H1 (cell line): ENCODE measurements around the gene METRN. TPM values are rescaled to one million over a fixed set of nuclear protein-coding genes. Genes with fewer than 3 reads are reported as not detected.

ENCODE experiments used
- CTCF ChIA-PET: fragments of 300-600 bp; sonication (Branson Sonifier 250); formaldehyde crosslinking; loops from one replicate; lab custom pipeline; 2021; ENCODE audit not compliant: partially characterized antibody; lab: Charles Lee
- POLR2A ChIA-PET: fragments of 300-600 bp; sonication (Branson Sonifier 250); formaldehyde crosslinking; loops from one replicate; lab custom pipeline; 2021; ENCODE audit warnings: inconsistent platforms; ENCODE audit not compliant: partially characterized antibody; lab: Charles Lee
- DNase-seq, 2 experiments: peaks; one replicate each; pipeline versions ENCODE4 v3.0.0 to v3.0.0-alpha.2; 2010 to 2022; ENCODE audit warnings: low spot score in 2 of 2, low read depth in 1 of 2, mixed read lengths in 1 of 2
- FAIRE-seq: peaks from 2 replicates; lab custom pipeline; 2011; peaks lifted over from hg19 to GRCh38; lab: Jason Lieb, UNC
- H2AFZ ChIP-seq: 2 replicates; pipeline ENCODE4 v1.8.1; 2012; ENCODE audit warnings: low read length, inconsistent platforms
- H2AK5ac ChIP-seq: 2 replicates; pipeline ENCODE4 v1.6.1; 2013; ENCODE audit warnings: low read depth, low read length
- H2BK120ac ChIP-seq: replicated peaks from 2 replicates; pipeline ENCODE3; 2013; ENCODE audit warnings: low read depth, low read length, inconsistent platforms
- H2BK12ac ChIP-seq: 2 replicates; pipeline ENCODE4 v1.6.1; 2013; ENCODE audit warnings: low read depth, low read length
- H2BK15ac ChIP-seq: 2 replicates; pipeline ENCODE4 v1.6.1; 2013; ENCODE audit warnings: low read length
- H2BK20ac ChIP-seq: 2 replicates; pipeline ENCODE4 v1.6.1; 2013; ENCODE audit warnings: low read length
- H2BK5ac ChIP-seq: 2 replicates; pipeline ENCODE4 v1.6.1; 2013; ENCODE audit warnings: low read depth, low read length
- H3K14ac ChIP-seq: 2 replicates; pipeline ENCODE4 v1.6.1; 2013; ENCODE audit warnings: inconsistent platforms; ENCODE audit not compliant: insufficient read length
- H3K18ac ChIP-seq: 2 replicates; pipeline ENCODE4 v1.6.1; 2013; ENCODE audit warnings: low read length; ENCODE audit errors: extremely low read depth
- H3K23ac ChIP-seq: 2 replicates; pipeline ENCODE4 v1.6.1; 2013; ENCODE audit warnings: inconsistent platforms; ENCODE audit not compliant: insufficient read length
- H3K23me2 ChIP-seq: 2 replicates; pipeline ENCODE4 v1.6.1; 2013; ENCODE audit warnings: low read depth, low read length
- H3K27ac ChIP-seq: 2 replicates; pipeline ENCODE4 v1.6.1; 2011; ENCODE audit warnings: low read depth, low read length, inconsistent platforms
- H3K27me3 ChIP-seq, 4 experiments: replicated peaks in 1 of 4; 1 replicate in 1 of 4; 2 replicates in 3 of 4; pipeline versions ENCODE4 v1.6.1 to v1.8.1; 2011 to 2013; ENCODE audit warnings: low read length in 3 of 4, mild to moderate bottlenecking in 3 of 4, inconsistent platforms in 2 of 4, mixed read lengths in 2 of 4, moderate library complexity in 1 of 4; ENCODE audit not compliant: control insufficient read depth in 3 of 4, insufficient read depth in 3 of 4; ENCODE audit errors: extremely low read depth in 1 of 4
- H3K36me3 ChIP-seq, 4 experiments: 2 replicates each; pipeline versions ENCODE4 v1.6.1 to v1.8.1; 2011 to 2013; ENCODE audit warnings: mild to moderate bottlenecking in 4 of 4, low read length in 3 of 4, moderate library complexity in 2 of 4, control low read depth in 1 of 4, inconsistent platforms in 1 of 4; ENCODE audit not compliant: insufficient read depth in 4 of 4, control insufficient read depth in 2 of 4
- H3K4ac ChIP-seq: replicated peaks from 2 replicates; pipeline ENCODE3; 2013; ENCODE audit warnings: low read length, low read depth, mixed read lengths, inconsistent platforms; ENCODE audit not compliant: insufficient read length
- H3K4me1 ChIP-seq, 4 experiments: replicated peaks in 1 of 4; 1 replicate in 1 of 4; 2 replicates in 3 of 4; pipeline versions ENCODE4 v1.6.1 to v1.8.1; 2011 to 2013; ENCODE audit warnings: low read length in 3 of 4, inconsistent platforms in 2 of 4, mixed read lengths in 1 of 4; ENCODE audit not compliant: insufficient read depth in 4 of 4, control insufficient read depth in 3 of 4
- H3K4me2 ChIP-seq, 2 experiments: 2 replicates each; pipeline versions ENCODE4 v1.6.1 to v1.8.1; 2011 to 2013; ENCODE audit warnings: low read depth in 2 of 2, low read length in 2 of 2, control low read depth in 1 of 2, inconsistent platforms in 1 of 2, mild to moderate bottlenecking in 1 of 2; ENCODE audit not compliant: insufficient read depth in 1 of 2
- H3K4me3 ChIP-seq, 4 experiments: fragments of 200-600, 300-600 bp in 1 of 4; sonication (generic), shearing (Covaris generic), sonication (Bioruptor Twin) in 1 of 4; 2 replicates each; pipeline versions ENCODE4 v1.5.1 to v1.8.1; 2011 to 2016; ENCODE audit warnings: low read length in 4 of 4, low read depth in 3 of 4, control low read depth in 2 of 4, inconsistent platforms in 2 of 4, mild to moderate bottlenecking in 2 of 4, mixed read lengths in 1 of 4, moderate library complexity in 1 of 4; ENCODE audit not compliant: insufficient read depth in 2 of 4; ENCODE audit errors: extremely low read depth in 1 of 4
- H3K56ac ChIP-seq: replicated peaks from 2 replicates; pipeline ENCODE3; 2013; ENCODE audit warnings: low read depth, mild to moderate bottlenecking, mixed read lengths, low read length, inconsistent platforms; ENCODE audit not compliant: insufficient read length
- H3K79me1 ChIP-seq: 2 replicates; pipeline ENCODE4 v1.6.1; 2013; ENCODE audit warnings: low read depth, low read length, control low read depth
- H3K79me2 ChIP-seq, 2 experiments: 2 replicates each; pipeline versions ENCODE4 v1.6.1 to v1.8.1; 2012 to 2013; ENCODE audit warnings: low read length in 2 of 2, mild to moderate bottlenecking in 2 of 2, inconsistent platforms in 1 of 2; ENCODE audit not compliant: insufficient read depth in 2 of 2, control insufficient read depth in 1 of 2
- H3K9ac ChIP-seq, 4 experiments: replicated peaks in 1 of 4; 1 replicate in 1 of 4; 2 replicates in 3 of 4; pipeline versions ENCODE4 v1.6.1 to v1.8.1; 2011 to 2013; ENCODE audit warnings: low read depth in 3 of 4, low read length in 3 of 4, control low read depth in 2 of 4, mild to moderate bottlenecking in 2 of 4, moderate library complexity in 2 of 4, inconsistent platforms in 1 of 4; ENCODE audit errors: extremely low read depth in 1 of 4
- H3K9me3 ChIP-seq, 2 experiments: 2 replicates each; pipeline versions ENCODE4 v1.6.1 to v1.8.1; 2012 to 2013; ENCODE audit warnings: mild to moderate bottlenecking in 2 of 2, moderate library complexity in 2 of 2, control low read depth in 1 of 2, inconsistent platforms in 1 of 2, low read depth in 1 of 2, low read length in 1 of 2, mixed read lengths in 1 of 2; ENCODE audit not compliant: insufficient read depth in 2 of 2
- H4K20me1 ChIP-seq, 2 experiments: replicated peaks in 1 of 2; 2 replicates each; pipeline versions ENCODE3 to v1.8.1; 2011 to 2013; ENCODE audit warnings: inconsistent platforms in 2 of 2, low read length in 2 of 2, mild to moderate bottlenecking in 1 of 2; ENCODE audit not compliant: insufficient read depth in 2 of 2, control insufficient read depth in 1 of 2
- H4K5ac ChIP-seq: 2 replicates; pipeline ENCODE4 v1.6.1; 2013; ENCODE audit warnings: low read length, low read depth, mixed read lengths, inconsistent platforms; ENCODE audit not compliant: insufficient read length
- H4K8ac ChIP-seq: 2 replicates; pipeline ENCODE4 v1.8.0; 2013; ENCODE audit warnings: mild to moderate bottlenecking, moderate library complexity, low read length, inconsistent platforms; ENCODE audit not compliant: insufficient read depth; ENCODE audit errors: extremely low read depth
- H4K91ac ChIP-seq: replicated peaks from 2 replicates; pipeline ENCODE3; 2013; ENCODE audit warnings: low read length, mixed read lengths, inconsistent platforms; ENCODE audit not compliant: insufficient read length
- ASH2L ChIP-seq: fragments of 200-600, 300-600 bp; sonication (generic); IDR thresholded peaks from one replicate; pipeline ENCODE4 v1.7.1; 2017; ENCODE audit warnings: low read length
- EZH2 ChIP-seq: fragments of 200-600 bp; sonication (generic); IDR thresholded peaks from 2 replicates; pipeline ENCODE4 v1.7.1; 2012; ENCODE audit warnings: low read depth, mild to moderate bottlenecking, moderate library complexity, low read length, inconsistent platforms; ENCODE audit not compliant: severe bottlenecking
- KDM4A ChIP-seq: IDR thresholded peaks from one replicate; pipeline ENCODE4 v1.7.1; 2012; ENCODE audit warnings: low read depth, mild to moderate bottlenecking, moderate library complexity, low read length, inconsistent platforms; ENCODE audit not compliant: severe bottlenecking
- POLR2A ChIP-seq, 2 experiments: IDR thresholded peaks; 1 replicate in 1 of 2; 2 replicates in 1 of 2; pipeline ENCODE4 v1.6.1; 2011; ENCODE audit warnings: low read depth in 2 of 2, low read length in 2 of 2, mild to moderate bottlenecking in 2 of 2; ENCODE audit errors: control extremely low read depth in 1 of 2
- RNF2 ChIP-seq: fragments of 200-900, 300-1000 bp; sonication (generic); IDR thresholded peaks from 2 replicates; pipeline ENCODE4 v1.7.1; 2016; ENCODE audit warnings: borderline replicate concordance, low read depth, mild to moderate bottlenecking, antibody characterized with exemption, low read length; ENCODE audit not compliant: poor library complexity, severe bottlenecking; ENCODE audit errors: missing control alignments
- SIN3A ChIP-seq, 2 experiments: IDR thresholded peaks in 1 of 2; conservative IDR thresholded peaks in 1 of 2; 2 replicates each; pipeline ENCODE4 v1.6.1; 2011 to 2012; ENCODE audit warnings: low read length in 2 of 2, improper control_type of control experiment in 1 of 2, low read depth in 1 of 2, mild to moderate bottlenecking in 1 of 2
- SUZ12 ChIP-seq: fragments of 200-600 bp; sonication (generic); IDR thresholded peaks from 2 replicates; pipeline ENCODE4 v1.6.1; 2012; ENCODE audit warnings: mild to moderate bottlenecking, inconsistent platforms, low read length, moderate library complexity, mixed read lengths
- YY1 ChIP-seq: IDR thresholded peaks from 2 replicates; pipeline ENCODE4 v1.6.1; 2011; ENCODE audit warnings: low read depth, mild to moderate bottlenecking, low read length
- WGBS, 2 experiments: shearing (Covaris generic) in 1 of 2; methylation state at CpG; one replicate each; pipeline versions ENCODE4 v1.1.6 to v1.1.7; 2013 to 2015; ENCODE audit warnings: low lambda C conversion rate in 2 of 2, mixed read lengths in 2 of 2, inconsistent platforms in 1 of 2, low coverage in 1 of 2, missing lambda C conversion rate in 1 of 2; ENCODE audit not compliant: insufficient replicate concordance in 2 of 2, insufficient coverage in 1 of 2, insufficient read length in 1 of 2; ENCODE audit errors: extremely low coverage in 1 of 2, missing lambda C conversion rate in 1 of 2; 5-methylcytosine and 5-hydroxymethylcytosine counted together
- polyA plus RNA-seq, 7 experiments: library from polyadenylated mRNA; depleted of rRNA in 3 of 7; stranded (reverse) in 5 of 7; unstranded in 2 of 7; fragments of >200 nt in 5 of 7; fragments of 200-250 nt in 2 of 7; gene quantifications; 1 replicate in 5 of 7; 2 replicates in 1 of 7; 4 replicates in 1 of 7; pipeline versions ENCODE4 v1.2.1 to v1.2.3, GENCODE V29; 2011 to 2013; ENCODE audit warnings: missing spikeins in 2 of 7, mixed read lengths in 2 of 7
- total RNA-seq: library from RNA; stranded (reverse); fragmentation: NEBNext Ultra II Directional; extraction: Animal tissue kit (Norgen Biotek cat#: 25700); gene quantifications from 2 replicates; pipeline ENCODE4 v1.2.1, GENCODE V29; 2021

The METRN gene
- total and polyA plus RNA-seq, 2 of the 8 experiments (the other 6 are each of a cell fraction or from before 2014, with no cell fraction given) = 18.7 to 25.8 TPM

GRCh38 chr16:706189-707061, 8.5 kb upstream of the METRN start:
- Histone ChIP-seq H2BK120ac (no peak overlapping the region), H3K36me3 (no peaks in the 10 kb centered on the region), H3K14ac (no peak overlapping the region), H2BK12ac (no peak overlapping the region), H2AFZ (no peak overlapping the region), H2BK5ac (no peak overlapping the region), H4K20me1 (peaks cover 7 to 23% of the 10 kb centered on the region in 2 experiments), H4K91ac (no peak overlapping the region), H3K79me2 (no peaks in the 10 kb centered on the region), H3K9me3 (no peaks in the 10 kb centered on the region), H3K56ac (no peak overlapping the region), H3K23ac (no peak overlapping the region), H3K4ac (no peak overlapping the region), H3K27ac (no peak overlapping the region), H2BK15ac (no peak overlapping the region)
- no peak for FAIRE-seq
- peak in 1 of 2 experiments; percentile 71 for DNase-seq
- WGBS, 2 experiments = 17% methylated on average over 29 of the region's 49 CpGs; no CpG with 5 or more reads in 1 of the 2 experiments
- TF ChIP-seq SUZ12 (peak; percentile 35; the same call in 1 of the 2 replicates), SIN3A (conservative IDR thresholded peaks at IDR 0.05 in 1 of 2, IDR thresholded peaks at IDR 0.05 in 1 of 2; ENCODE audit: low read depth in 1 of 2, low read length in 2 of 2) (peak in 1 of 2 experiments; percentile 73; a peak in 1 of 4 replicates), YY1 (peak; percentile 64; the same call in 1 of the 2 replicates), RNF2 (no peak), ASH2L (peak; percentile 39), KDM4A (peak; percentile 32), POLR2A (IDR thresholded peaks at IDR 0.05; ENCODE audit: control extremely low read depth in 1 of 2, low read depth in 2 of 2, low read length in 2 of 2) (no peak), EZH2 (peak; percentile 57)
- TF ChIP-seq, all 59 proteins: peak for 6
- Histone ChIP-seq H3K9ac (no peak overlapping the region), H3K4me2 (peak overlapping the region; percentile 66 to 92), H3K18ac (no peak overlapping the region), H4K5ac (no peak overlapping the region), H3K4me3 (peak overlapping the region; percentile 34 to 69 (median 50)), H3K23me2 (peaks cover 12% of the 10 kb centered on the region; the same call in 1 of the 2 replicates), H2AK5ac (no peak overlapping the region), H4K8ac (peak overlapping the region; percentile 85), H3K4me1 (peaks cover 0 to 9% (median 5%) of the 10 kb centered on the region in 4 experiments; a peak in 4 of 7 replicates), H3K27me3 (peaks cover 52 to 86% (median 72%) of the 10 kb centered on the region in 4 experiments), H3K79me1 (no peaks in the 10 kb centered on the region), H2BK20ac (no peak overlapping the region)
- ChIA-PET POLR2A (interaction anchor here (0.7 to 20.9 kb wide), 11 partner anchors 10 to 795 kb away, joined by 3 to 353 read pairs (median 4); partner anchors contain the start of genes ANTKMT, CCDC78, CIAO3 and HAGHL), CTCF (interaction anchor here (0.8 to 33.4 kb wide), 9 partner anchors 9 to 351 kb away, joined by 3 to 977 read pairs (median 5); partner anchors contain the start of genes ANTKMT, CCDC78, CHTF18 and CIAO3)
